Effector memory CD4-positive, alpha-beta T cell (primary cell): ENCODE measurements around the gene CRKL.
"Not testable (repeated sequence)": the region's sequence is repeated elsewhere in the genome, so short reads cannot be mapped to it uniquely, and the experiment has no call there.

Experiments
- DNase-seq, 3 donors: peaks; one replicate each; pipeline ENCODE4 v3.0.0-alpha.2; 2020
- H3K27ac ChIP-seq: 2 replicates; pipeline ENCODE4 v1.7.0; 2013; ENCODE audit warnings: mild to moderate bottlenecking, low read length, moderate library complexity; ENCODE audit not compliant: insufficient read depth, poor library complexity, severe bottlenecking
- H3K27me3 ChIP-seq: replicated peaks from 2 replicates; pipeline ENCODE4 v1.7.0; 2013; ENCODE audit warnings: mild to moderate bottlenecking, low read length; ENCODE audit not compliant: insufficient read depth, control insufficient read depth, poor library complexity, severe bottlenecking
- H3K36me3 ChIP-seq: 2 replicates; pipeline ENCODE4 v1.7.0; 2013; ENCODE audit warnings: mild to moderate bottlenecking, low read length, moderate library complexity; ENCODE audit not compliant: control insufficient read depth, insufficient read depth
- H3K4me1 ChIP-seq: 2 replicates; pipeline ENCODE4 v1.7.0; 2013; ENCODE audit warnings: low read length, mild to moderate bottlenecking; ENCODE audit not compliant: control insufficient read depth, insufficient read depth, poor library complexity, severe bottlenecking
- H3K4me3 ChIP-seq: 2 replicates; pipeline ENCODE4 v1.7.0; 2013; ENCODE audit warnings: low read length, low read depth, mild to moderate bottlenecking; ENCODE audit not compliant: insufficient read depth, poor library complexity, severe bottlenecking
- H3K9me3 ChIP-seq: 2 replicates; pipeline ENCODE4 v1.7.0; 2013; ENCODE audit warnings: mild to moderate bottlenecking, low read length, moderate library complexity; ENCODE audit not compliant: control insufficient read depth

CRKL gene

GRCh38 chr22:20933910-20934309, 16.7 kb downstream of the CRKL start:
- Histone ChIP-seq H3K27me3 (no peaks in the 10 kb centered on the region), H3K4me1 (peaks cover 6% of the 10 kb centered on the region)
- DNase-seq: no peak

GRCh38 chr22:20935049-20935448, 17.8 kb downstream of the CRKL start:
- not testable (repeated sequence) for H3K27ac ChIP-seq, H3K27me3 ChIP-seq, H3K4me1 ChIP-seq, DNase-seq, H3K9me3 ChIP-seq, H3K4me3 ChIP-seq, H3K36me3 ChIP-seq

More at GRCh38 chr22:20933910-20934309, 16.7 kb downstream of the CRKL start:
- Histone ChIP-seq H3K4me3 (no peak overlapping the region), H3K36me3 (peaks cover 5% of the 10 kb centered on the region), H3K27ac (no peak overlapping the region), H3K9me3 (no peaks in the 10 kb centered on the region)

- not testable (repeated sequence) for H3K36me3 ChIP-seq, DNase-seq, H3K9me3 ChIP-seq, H3K27me3 ChIP-seq, H3K4me1 ChIP-seq, H3K27ac ChIP-seq, H3K4me3 ChIP-seq
These were observed 18.8 kb downstream of the CRKL start for GRCh38 chr22:20935780-20936539.

- Histone ChIP-seq H3K36me3 (peaks cover 9% of the 10 kb centered on the region), H3K4me1 (peaks cover 6% of the 10 kb centered on the region), H3K27me3 (no peaks in the 10 kb centered on the region), H3K27ac (no peak overlapping the region), H3K4me3 (no peak overlapping the region), H3K9me3 (no peaks in the 10 kb centered on the region)
- no peak for DNase-seq
These were observed 20.0 kb downstream of the CRKL start for GRCh38 chr22:20937031-20937793.

- peaks cover 6% of the 10 kb centered on the region for H3K4me1 ChIP-seq
- peaks cover 9% of the 10 kb centered on the region for H3K36me3 ChIP-seq
- no peak overlapping the region for H3K27ac ChIP-seq
- no peak overlapping the region for H3K4me3 ChIP-seq
- H3K27me3 ChIP-seq: no peaks in the 10 kb centered on the region
- H3K9me3 ChIP-seq: no peaks in the 10 kb centered on the region
- no peak for DNase-seq
These were observed 20.8 kb downstream of the CRKL start for GRCh38 chr22:20937794-20938671.

- H3K4me1 ChIP-seq, H3K36me3 ChIP-seq, H3K27me3 ChIP-seq, H3K4me3 ChIP-seq, H3K9me3 ChIP-seq, H3K27ac ChIP-seq, DNase-seq: not testable (repeated sequence)
These were observed 22.4 kb downstream of the CRKL start for GRCh38 chr22:20939457-20940185.

- no peak for DNase-seq
- H3K27me3 ChIP-seq: no peaks in the 10 kb centered on the region
- H3K27ac ChIP-seq: no peak overlapping the region
- H3K36me3 ChIP-seq: peaks cover 4% of the 10 kb centered on the region
- H3K9me3 ChIP-seq: no peaks in the 10 kb centered on the region
- peaks cover 6% of the 10 kb centered on the region for H3K4me1 ChIP-seq
- no peak overlapping the region for H3K4me3 ChIP-seq
These were observed 23.0 kb downstream of the CRKL start for GRCh38 chr22:20940186-20940651.

- H3K9me3 ChIP-seq: no peaks in the 10 kb centered on the region
- DNase-seq: no peak
- H3K36me3 ChIP-seq: peaks cover 4% of the 10 kb centered on the region
- no peak overlapping the region for H3K4me3 ChIP-seq
- H3K4me1 ChIP-seq: peaks cover 8% of the 10 kb centered on the region
- H3K27me3 ChIP-seq: no peaks in the 10 kb centered on the region
- H3K27ac ChIP-seq: no peak overlapping the region
These were observed 23.7 kb downstream of the CRKL start for GRCh38 chr22:20940904-20941385.

- H3K27ac ChIP-seq, H3K9me3 ChIP-seq, DNase-seq, H3K36me3 ChIP-seq, H3K4me3 ChIP-seq, H3K27me3 ChIP-seq, H3K4me1 ChIP-seq: not testable (repeated sequence)
These were observed 25.1 kb downstream of the CRKL start for GRCh38 chr22:20942203-20942902.
